ENCODE data around the gene LRCH4. TPM values are rescaled to one million over a fixed set of nuclear protein-coding genes. Genes with fewer than 3 reads are reported as not detected.

The LRCH4 gene
- polyA plus RNA-seq, 1 experiment: 11.3 TPM

- TF ChIP-seq CTCF (IDR thresholded peaks at IDR 0.05; ENCODE audit: low read depth, low read length): no peak
- ChIA-PET POLR2A (interaction anchor here (0.5 to 3.7 kb wide), 11 partner anchors 9 to 515 kb away, joined by 3 to 68 read pairs (median 5); partner anchors contain the start of genes FBXO24, LRCH4, MOSPD3 and POP7), CTCF (interaction anchor here (0.6 to 2.3 kb wide), 12 partner anchors 10 to 582 kb away, joined by 3 to 14 read pairs (median 4); partner anchors contain the start of genes FBXO24 and MOSPD3)
- Histone ChIP-seq H3K27me3 (ENCODE audit: control insufficient read depth, insufficient read depth, low read length) (no peaks in the 10 kb centered on the region), H3K27ac (ENCODE audit: low read depth, low read length) (peak overlapping the region; percentile 77), H3K4me3 (ENCODE audit: low read depth, low read length) (peak overlapping the region; percentile 94), H3K9me3 (ENCODE audit: control insufficient read depth, insufficient read depth, low read length) (no peaks in the 10 kb centered on the region; the same call in 1 of the 2 replicates)
- no peak for DNase-seq (ENCODE audit: low read depth, low spot score)
These were observed 17.2 kb upstream of the LRCH4 start for GRCh38 chr7:100602889-100603725.

- ChIA-PET CTCF (no interaction called here), POLR2A (interaction anchor here (3.7 kb wide), 1 partner anchor 15 kb away, joined by 68 read pairs; the partner anchor contains the start of genes FBXO24 and LRCH4)
- H3K4me3 ChIP-seq (ENCODE audit: low read depth, low read length): no peak overlapping the region
- no peak for TF ChIP-seq CTCF (IDR thresholded peaks at IDR 0.05; ENCODE audit: low read depth, low read length)
- no peak for DNase-seq (ENCODE audit: low read depth, low spot score)
- no peak overlapping the region for H3K27ac ChIP-seq (ENCODE audit: low read depth, low read length)
- H3K27me3 ChIP-seq (ENCODE audit: control insufficient read depth, insufficient read depth, low read length): no peaks in the 10 kb centered on the region
- no peaks in the 10 kb centered on the region; the same call in 1 of the 2 replicates for H3K9me3 ChIP-seq (ENCODE audit: control insufficient read depth, insufficient read depth, low read length)
These were observed 14.8 kb upstream of the LRCH4 start for GRCh38 chr7:100600730-100601038.

GRCh38 chr7:100599911-100600729 is 14.2 kb upstream of the LRCH4 start:
- no peak for DNase-seq (ENCODE audit: low read depth, low spot score)
- H3K27me3 ChIP-seq (ENCODE audit: control insufficient read depth, insufficient read depth, low read length): no peaks in the 10 kb centered on the region
- POLR2A ChIA-PET: no interaction called here
- no peaks in the 10 kb centered on the region; the same call in 1 of the 2 replicates for H3K9me3 ChIP-seq (ENCODE audit: control insufficient read depth, insufficient read depth, low read length)
- no peak overlapping the region for H3K4me3 ChIP-seq (ENCODE audit: low read depth, low read length)
- no peak overlapping the region for H3K27ac ChIP-seq (ENCODE audit: low read depth, low read length)
- CTCF ChIA-PET: no interaction called here
- no peak for TF ChIP-seq CTCF (IDR thresholded peaks at IDR 0.05; ENCODE audit: low read depth, low read length)

GRCh38 chr7:100598425-100598824 is 12.5 kb upstream of the LRCH4 start:
- POLR2A ChIA-PET: interaction anchor here (1.0 to 1.5 kb wide), 2 partner anchors 9 to 12 kb away, joined by 3 read pairs; partner anchors contain the start of genes FBXO24 and LRCH4
- CTCF ChIA-PET: no interaction called here
- DNase-seq (ENCODE audit: low read depth, low spot score): no peak

More at GRCh38 chr7:100598425-100598824, 12.5 kb upstream of the LRCH4 start:
- no peak for TF ChIP-seq CTCF (IDR thresholded peaks at IDR 0.05; ENCODE audit: low read depth, low read length)
- no peaks in the 10 kb centered on the region for H3K27me3 ChIP-seq (ENCODE audit: control insufficient read depth, insufficient read depth, low read length)
- no peak overlapping the region for H3K27ac ChIP-seq (ENCODE audit: low read depth, low read length)
- no peaks in the 10 kb centered on the region for H3K9me3 ChIP-seq (ENCODE audit: control insufficient read depth, insufficient read depth, low read length)
- H3K4me3 ChIP-seq (ENCODE audit: low read depth, low read length): no peak overlapping the region
